ENCODE results near the gene IL34.
"Not testable (repeated sequence)": the region's sequence is repeated elsewhere in the genome, so short reads cannot be mapped to it uniquely, and the experiment has no call there.

Gene IL34

DNA sequence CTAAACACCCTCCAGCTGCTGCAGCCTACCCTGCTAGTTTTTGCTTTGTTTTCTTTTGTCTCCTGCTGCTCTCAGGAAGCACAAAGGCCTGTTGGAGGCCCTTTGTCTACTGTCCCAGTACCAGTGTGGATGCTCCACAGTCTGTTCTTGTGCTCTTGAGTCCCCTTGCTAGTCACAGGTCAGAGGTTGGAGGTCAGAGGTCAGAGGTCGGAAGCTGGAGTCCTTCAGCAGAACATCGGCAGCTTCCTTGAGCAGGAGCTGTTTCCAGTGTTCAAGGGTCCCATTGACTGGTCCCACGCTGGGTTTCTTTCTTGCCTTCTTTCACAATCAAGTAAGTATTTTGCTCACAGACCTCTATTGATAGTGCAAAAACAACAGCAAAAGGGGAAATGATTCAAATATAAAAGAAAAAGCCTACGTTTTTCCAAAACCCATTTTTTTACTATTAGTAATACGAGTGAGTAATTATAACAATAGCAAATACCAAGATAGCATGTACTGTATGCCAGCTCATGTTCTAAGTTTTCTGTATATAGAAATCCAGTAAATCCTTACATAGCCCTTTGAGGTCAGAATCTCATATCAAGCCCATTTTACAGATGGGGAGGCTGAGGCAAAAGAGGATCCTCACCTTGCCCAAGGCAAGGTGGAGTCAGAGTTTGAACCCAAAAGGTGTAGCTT, 10.9 kb upstream of the IL34 start:
- TF ChIP-seq, protein P1, sequence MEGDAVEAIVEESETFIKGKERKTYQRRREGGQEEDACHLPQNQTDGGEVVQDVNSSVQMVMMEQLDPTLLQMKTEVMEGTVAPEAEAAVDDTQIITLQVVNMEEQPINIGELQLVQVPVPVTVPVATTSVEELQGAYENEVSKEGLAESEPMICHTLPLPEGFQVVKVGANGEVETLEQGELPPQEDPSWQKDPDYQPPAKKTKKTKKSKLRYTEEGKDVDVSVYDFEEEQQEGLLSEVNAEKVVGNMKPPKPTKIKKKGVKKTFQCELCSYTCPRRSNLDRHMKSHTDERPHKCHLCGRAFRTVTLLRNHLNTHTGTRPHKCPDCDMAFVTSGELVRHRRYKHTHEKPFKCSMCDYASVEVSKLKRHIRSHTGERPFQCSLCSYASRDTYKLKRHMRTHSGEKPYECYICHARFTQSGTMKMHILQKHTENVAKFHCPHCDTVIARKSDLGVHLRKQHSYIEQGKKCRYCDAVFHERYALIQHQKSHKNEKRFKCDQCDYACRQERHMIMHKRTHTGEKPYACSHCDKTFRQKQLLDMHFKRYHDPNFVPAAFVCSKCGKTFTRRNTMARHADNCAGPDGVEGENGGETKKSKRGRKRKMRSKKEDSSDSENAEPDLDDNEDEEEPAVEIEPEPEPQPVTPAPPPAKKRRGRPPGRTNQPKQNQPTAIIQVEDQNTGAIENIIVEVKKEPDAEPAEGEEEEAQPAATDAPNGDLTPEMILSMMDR (IDR thresholded peaks at IDR 0.05; ENCODE audit: extremely low read depth, missing control alignments), result no peak
- no peak for DNase-seq (ENCODE audit: low spot score)

DNA sequence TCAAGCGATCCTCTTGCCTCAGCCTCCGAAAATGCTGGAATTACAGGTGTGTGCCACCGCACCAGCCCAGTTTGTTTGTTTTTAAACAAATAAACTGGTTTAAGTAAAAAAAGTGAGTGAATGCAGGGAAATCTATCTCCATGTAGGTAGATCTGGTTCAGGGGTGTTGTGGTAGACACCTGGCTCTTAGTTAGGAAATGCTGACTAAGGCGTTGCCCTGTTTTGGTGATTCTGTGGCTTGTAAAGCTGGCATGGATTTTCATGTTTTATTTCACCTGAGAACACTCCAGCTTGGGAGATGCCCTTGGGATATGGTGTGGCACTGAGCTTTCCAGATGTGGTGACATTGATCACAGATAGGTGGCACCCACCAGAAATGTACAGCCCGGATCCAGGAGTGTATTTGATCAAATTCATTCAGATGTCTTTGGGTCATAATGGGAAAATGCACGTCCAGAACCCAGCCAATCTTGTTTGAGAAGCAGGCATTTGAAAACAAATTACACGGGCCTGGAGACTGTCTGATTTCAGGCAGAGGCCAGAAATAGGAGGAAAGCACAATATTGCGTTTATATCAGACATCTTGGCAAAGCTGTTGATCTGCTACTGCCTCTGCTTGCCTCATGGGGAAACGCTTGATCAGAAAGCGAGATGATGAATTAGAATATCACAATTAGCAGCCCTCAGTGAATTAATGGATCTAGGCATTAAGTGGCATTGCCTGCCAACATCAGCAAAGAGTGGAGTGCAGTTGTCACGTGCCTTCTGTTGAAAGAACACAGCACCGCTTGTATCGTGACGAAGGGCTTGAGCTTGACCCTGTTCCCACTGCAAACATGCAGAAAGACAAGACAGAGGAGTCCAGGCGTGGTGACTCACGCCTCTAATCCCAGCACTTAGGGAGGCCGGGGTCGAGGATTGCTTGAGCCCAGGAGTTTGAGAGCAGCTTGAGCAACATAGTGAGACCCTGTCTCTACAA, 7.3 kb upstream of the IL34 start:
- no peak for DNase-seq (ENCODE audit: low spot score)
- TF ChIP-seq, protein P1 (IDR thresholded peaks at IDR 0.05; ENCODE audit: extremely low read depth, missing control alignments), result no peak

DNA sequence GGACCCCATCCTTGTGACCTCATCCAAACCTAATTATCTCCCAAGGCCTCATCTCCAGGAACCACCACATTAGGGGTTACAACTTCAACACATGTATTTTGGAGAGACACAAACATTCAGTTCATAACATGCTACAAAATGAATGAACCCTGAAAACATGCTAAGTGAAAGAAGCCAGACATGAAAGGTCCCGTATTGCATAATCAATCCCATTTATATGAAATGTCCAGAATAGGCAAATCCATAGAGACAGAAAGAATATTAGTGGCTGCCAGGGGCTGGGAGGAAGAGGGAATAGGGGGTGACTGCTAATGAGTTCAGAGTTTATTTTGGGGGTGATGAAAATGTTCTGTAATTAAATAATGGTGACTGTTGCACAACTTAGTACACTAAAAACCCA, 3.7 kb upstream of the IL34 start:
- TF ChIP-seq, protein P1 (IDR thresholded peaks at IDR 0.05; ENCODE audit: extremely low read depth, missing control alignments), result no peak
- DNase-seq (ENCODE audit: low spot score), result no peak

DNA sequence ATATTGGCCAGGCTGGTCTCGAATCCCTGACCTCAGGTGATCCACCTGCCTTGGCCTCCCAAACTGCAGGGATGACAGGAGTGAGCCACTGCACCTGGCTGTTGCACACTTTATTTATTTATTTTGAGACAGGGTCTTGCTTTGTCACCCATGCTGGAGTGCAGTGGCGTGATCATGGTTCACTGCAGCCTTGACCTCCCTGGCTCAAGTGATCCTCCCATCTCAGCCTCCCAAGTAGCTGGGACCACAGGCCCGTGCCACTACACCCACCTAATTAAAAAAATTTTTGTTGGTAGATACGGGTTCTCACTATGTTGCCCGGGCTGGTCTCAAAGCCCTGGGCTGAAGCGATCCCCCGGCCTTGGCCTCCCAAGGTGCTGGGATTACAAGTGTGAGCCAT, 3.1 kb upstream of the IL34 start:
- not testable (repeated sequence) for DNase-seq (ENCODE audit: low spot score)

DNA sequence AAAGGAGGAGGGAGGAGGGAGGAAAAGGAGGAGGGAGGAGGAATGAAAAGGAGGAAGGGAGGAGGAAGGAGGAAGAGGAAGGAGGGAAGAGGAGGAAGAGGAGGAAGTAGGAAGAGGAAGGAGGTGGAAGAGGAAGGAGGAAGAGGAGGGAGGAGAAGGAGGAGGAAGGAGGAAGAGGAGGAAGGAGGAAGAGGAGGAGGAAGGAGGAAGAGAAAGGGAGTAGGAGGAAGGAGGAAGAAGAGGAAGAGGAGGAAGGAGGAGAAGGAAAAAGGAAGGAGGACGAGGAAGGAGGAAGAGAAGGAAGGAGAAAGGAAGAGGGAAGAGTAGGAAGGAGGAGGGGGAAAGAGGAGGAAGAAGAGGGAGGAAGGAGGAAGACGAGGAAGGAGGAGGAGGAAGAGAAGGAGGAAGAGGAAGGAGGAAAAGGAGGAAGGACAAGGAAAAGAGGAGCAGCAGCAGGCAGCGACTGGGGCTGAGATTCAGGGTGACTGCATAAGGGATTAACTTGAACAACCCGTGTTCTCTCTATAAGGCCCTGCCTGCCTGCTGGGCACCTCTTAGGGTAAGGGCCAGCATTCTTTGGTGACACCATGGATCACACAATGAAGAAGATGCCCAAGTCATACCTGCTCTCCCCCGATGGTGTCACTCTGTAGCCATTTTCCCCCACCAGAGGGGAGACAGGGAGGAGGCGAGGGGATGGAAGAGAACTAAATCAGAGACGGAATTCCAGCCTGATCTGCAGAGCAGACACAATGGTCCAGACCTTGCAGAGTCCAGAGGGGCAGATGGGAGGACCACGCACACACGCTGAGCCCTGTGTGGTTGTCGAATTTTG, 1.4 kb upstream of the IL34 start:
- TF ChIP-seq, protein P1 (IDR thresholded peaks at IDR 0.05; ENCODE audit: extremely low read depth, missing control alignments), result no peak
- DNase-seq (ENCODE audit: low spot score), result peak; percentile 17

DNA sequence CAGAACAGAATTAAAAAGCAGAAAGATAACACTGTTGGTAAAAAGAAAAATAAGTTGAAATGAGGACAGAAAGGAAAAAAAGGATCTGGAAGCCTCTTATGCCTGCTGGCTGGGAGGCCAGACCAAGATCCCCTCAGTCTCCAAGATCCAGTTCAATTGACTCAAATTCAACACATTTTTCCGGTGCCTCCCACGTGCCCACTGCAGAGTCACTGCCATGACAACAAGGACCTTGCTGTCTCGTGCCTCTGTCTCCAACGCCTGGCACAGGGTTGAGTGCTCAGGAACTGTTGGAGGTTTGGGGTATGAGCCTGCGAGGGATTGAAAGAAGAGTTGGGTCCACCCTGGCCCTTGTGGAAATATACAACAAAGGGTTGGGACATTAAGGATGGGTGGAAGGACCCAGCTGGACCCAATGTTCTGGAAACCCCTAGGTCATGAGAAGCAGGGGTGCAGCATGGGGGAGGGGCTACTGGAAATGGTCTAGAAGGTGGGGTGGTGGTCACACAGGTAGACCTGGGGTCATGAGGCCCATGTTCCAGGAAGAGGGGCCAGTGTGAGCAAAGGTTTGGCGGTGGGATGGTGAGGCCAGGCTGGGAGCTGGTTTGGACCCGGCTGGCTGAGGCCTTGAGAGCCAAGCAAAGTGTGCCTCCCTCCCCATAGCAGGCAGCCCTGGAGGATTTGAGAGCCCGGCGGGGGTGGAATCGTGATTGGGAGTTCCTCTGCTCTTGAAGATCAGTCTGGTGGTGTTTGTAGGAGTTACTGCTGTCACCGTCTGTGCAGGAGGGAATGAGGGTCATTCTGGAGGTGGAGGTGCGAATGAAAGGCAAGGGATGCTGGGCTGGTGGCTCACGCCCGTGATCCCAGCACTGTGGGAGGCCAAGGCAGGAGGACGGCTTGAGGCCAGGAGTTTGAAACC, 1.3 kb downstream of the IL34 start:
- TF ChIP-seq, protein P1 (IDR thresholded peaks at IDR 0.05; ENCODE audit: extremely low read depth, missing control alignments), result no peak
- DNase-seq (ENCODE audit: low spot score), result peak; percentile 6

DNA sequence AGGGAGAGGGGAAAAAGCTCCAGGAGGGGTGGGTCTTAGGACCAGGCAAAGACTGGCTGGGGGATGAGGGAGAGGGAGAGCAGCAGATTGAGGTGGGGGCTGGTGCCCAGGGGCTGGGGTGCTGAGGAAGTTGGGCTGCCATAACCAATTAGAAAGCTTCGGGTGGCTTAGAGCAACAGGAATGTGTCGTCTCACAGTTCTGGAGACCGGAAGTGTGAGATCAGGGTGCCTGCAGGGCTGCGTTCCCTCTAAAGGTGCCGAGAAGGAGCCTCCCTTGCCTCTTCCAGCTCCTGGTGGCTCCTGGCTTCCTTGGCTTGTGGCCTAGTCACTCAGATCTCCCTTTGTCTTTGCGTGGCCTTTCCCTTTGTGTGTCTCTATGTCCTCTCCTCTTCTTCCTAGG, 2.2 kb downstream of the IL34 start:
- TF ChIP-seq, protein P1 (IDR thresholded peaks at IDR 0.05; ENCODE audit: extremely low read depth, missing control alignments), result no peak
- no peak for DNase-seq (ENCODE audit: low spot score)

All from GM20000 (cell line).